Stimulated activated CD4-positive, alpha-beta T cell treated with anti-CD3 and anti-CD28 coated beads, Interleukin-15, amount 100 ng/mL, for 24 hours (primary cell): ENCODE results near the gene MYBPC2.

Source experiments
- DNase-seq: peaks from one replicate; pipeline ENCODE4 v3.0.0-alpha.2; 2020

Gene MYBPC2

GRCh38 chr19:50410109-50410508 lies 22.6 kb upstream of the MYBPC2 start:
- DNase-seq, result no peak

GRCh38 chr19:50412419-50412818 lies 20.3 kb upstream of the MYBPC2 start:
- no peak for DNase-seq

- DNase-seq, result no peak
Measured at GRCh38 chr19:50413096-50413495, 19.6 kb upstream of the MYBPC2 start.

- DNase-seq, result no peak
Measured at GRCh38 chr19:50413531-50413930, 19.2 kb upstream of the MYBPC2 start.

GRCh38 chr19:50414864-50415660 lies 17.6 kb upstream of the MYBPC2 start:
- DNase-seq, result peak; percentile 85

GRCh38 chr19:50415661-50416033 lies 17.0 kb upstream of the MYBPC2 start:
- DNase-seq, result no peak

- no peak for DNase-seq
Measured at GRCh38 chr19:50416034-50416977, 16.4 kb upstream of the MYBPC2 start.

GRCh38 chr19:50417111-50418081 lies 15.3 kb upstream of the MYBPC2 start:
- DNase-seq, result no peak

- no peak for DNase-seq
Measured at GRCh38 chr19:50418176-50419021, 14.3 kb upstream of the MYBPC2 start, which contains the start of gene SPIB. Gene SPIB, plus strand, starts transcription at chr19:50418938. Its CDS starts 25 bp downstream, at chr19:50418963.

- DNase-seq, result no peak
Measured at GRCh38 chr19:50419022-50419579, 13.6 kb upstream of the MYBPC2 start.

- no peak for DNase-seq
Measured at GRCh38 chr19:50419580-50420035, 13.1 kb upstream of the MYBPC2 start.

- no peak for DNase-seq
Measured at GRCh38 chr19:50420127-50420526, 12.6 kb upstream of the MYBPC2 start.

- no peak for DNase-seq
Measured at GRCh38 chr19:50420808-50421207, 11.9 kb upstream of the MYBPC2 start.

- DNase-seq, result no peak
Measured at GRCh38 chr19:50422397-50423278, 10.1 kb upstream of the MYBPC2 start.

GRCh38 chr19:50423279-50424113 lies 9.2 kb upstream of the MYBPC2 start:
- no peak for DNase-seq

GRCh38 chr19:50425581-50425980 lies 7.1 kb upstream of the MYBPC2 start:
- no peak for DNase-seq

GRCh38 chr19:50427318-50427925 lies 5.3 kb upstream of the MYBPC2 start:
- no peak for DNase-seq

GRCh38 chr19:50427997-50428425 lies 4.7 kb upstream of the MYBPC2 start:
- DNase-seq, result peak; percentile 56
